ENCODE data around the gene CCDC6. TPM values are rescaled to one million over a fixed set of nuclear protein-coding genes. Genes with fewer than 3 reads are reported as not detected.

CCDC6 gene
- total and polyA plus RNA-seq, 2 of the 8 experiments (the other 6 are each of a cell fraction or from before 2014, with no cell fraction given): 42.2 to 74.4 TPM

- peaks cover 0 to 10% (median 6%) of the 10 kb centered on the region in 4 experiments; a peak in 4 of 7 replicates for H3K4me1 ChIP-seq (replicated peaks in 1 of 4; ENCODE audit: control insufficient read depth in 3 of 4, insufficient read depth in 4 of 4, low read length in 3 of 4)
- no peaks in the 10 kb centered on the region for H3K36me3 ChIP-seq (ENCODE audit: control insufficient read depth in 2 of 4, insufficient read depth in 4 of 4, low read length in 3 of 4)
- no peak overlapping the region for H2BK20ac ChIP-seq (ENCODE audit: low read length)
- H2BK120ac ChIP-seq (replicated peaks; ENCODE audit: low read depth, low read length): no peak overlapping the region
- H3K9me3 ChIP-seq (ENCODE audit: insufficient read depth in 2 of 2, low read depth in 1 of 2, low read length in 1 of 2): peaks cover 0 to 5% of the 10 kb centered on the region in 2 experiments; a peak in 2 of 4 replicates
- no peak overlapping the region for H4K8ac ChIP-seq (ENCODE audit: extremely low read depth, insufficient read depth, low read length)
- POLR2A ChIA-PET (ENCODE audit: partially characterized antibody): no interaction called here
- no peak overlapping the region for H3K27ac ChIP-seq (ENCODE audit: low read depth, low read length)
- no peak overlapping the region for H3K4ac ChIP-seq (replicated peaks; ENCODE audit: insufficient read length, low read depth, low read length)
- no peak overlapping the region for H2BK15ac ChIP-seq (ENCODE audit: low read length)
- H4K91ac ChIP-seq (replicated peaks; ENCODE audit: insufficient read length, low read length): no peak overlapping the region
- H3K27me3 ChIP-seq (replicated peaks in 1 of 4; ENCODE audit: control insufficient read depth in 3 of 4, extremely low read depth in 1 of 4, insufficient read depth in 3 of 4, low read length in 3 of 4): no peaks in the 10 kb centered on the region
- H3K18ac ChIP-seq (ENCODE audit: extremely low read depth, low read length): no peak overlapping the region
- H3K23me2 ChIP-seq (ENCODE audit: low read depth, low read length): peaks cover 5% of the 10 kb centered on the region; the same call in 1 of the 2 replicates
- CTCF ChIA-PET (ENCODE audit: partially characterized antibody): interaction anchor here (1.4 kb wide), 1 partner anchor 106 kb away, joined by 4 read pairs; no protein-coding TSS in a partner anchor
- H4K5ac ChIP-seq (ENCODE audit: insufficient read length, low read depth, low read length): no peak overlapping the region
- H3K79me2 ChIP-seq (ENCODE audit: control insufficient read depth in 1 of 2, insufficient read depth in 2 of 2, low read length in 2 of 2): peaks cover 0 to 2% of the 10 kb centered on the region in 2 experiments; a peak in 3 of 4 replicates
- H2BK5ac ChIP-seq (ENCODE audit: low read depth, low read length): no peak overlapping the region
- no peak overlapping the region for H3K23ac ChIP-seq (ENCODE audit: insufficient read length)
- DNase-seq (ENCODE audit: low read depth in 1 of 2, low spot score in 2 of 2) (no peak), FAIRE-seq (no peak)
- no peak overlapping the region for H3K4me2 ChIP-seq (ENCODE audit: insufficient read depth in 1 of 2, low read depth in 2 of 2, low read length in 2 of 2)
- no peak overlapping the region for H3K9ac ChIP-seq (replicated peaks in 1 of 4; ENCODE audit: extremely low read depth in 1 of 4, low read depth in 3 of 4, low read length in 3 of 4)
- no peak overlapping the region for H2BK12ac ChIP-seq (ENCODE audit: low read depth, low read length)
- no peak overlapping the region for H3K56ac ChIP-seq (replicated peaks; ENCODE audit: insufficient read length, low read depth, low read length)
- H3K4me3 ChIP-seq (ENCODE audit: extremely low read depth in 1 of 4, insufficient read depth in 2 of 4, low read depth in 3 of 4, low read length in 4 of 4): no peak overlapping the region
- H3K79me1 ChIP-seq (ENCODE audit: low read depth, low read length): no peaks in the 10 kb centered on the region
- H2AK5ac ChIP-seq (ENCODE audit: low read depth, low read length): no peak overlapping the region
- H4K20me1 ChIP-seq (replicated peaks in 1 of 2; ENCODE audit: control insufficient read depth in 1 of 2, insufficient read depth in 2 of 2, low read length in 2 of 2): no peaks in the 10 kb centered on the region
- no peak overlapping the region for H2AFZ ChIP-seq (ENCODE audit: low read length)
- 84% methylated on average over 5 of the region's 5 CpGs; no CpG with 5 or more reads in 1 of the 2 experiments for WGBS, 2 experiments (ENCODE audit: extremely low coverage in 1 of 2, insufficient coverage in 1 of 2, insufficient read length in 1 of 2, insufficient replicate concordance in 2 of 2, low coverage in 1 of 2, low lambda C conversion rate in 2 of 2, missing lambda C conversion rate in 1 of 2)
- no peak overlapping the region for H3K14ac ChIP-seq (ENCODE audit: insufficient read length)
- TF ChIP-seq SIN3A (conservative IDR thresholded peaks at IDR 0.05 in 1 of 2, IDR thresholded peaks at IDR 0.05 in 1 of 2; ENCODE audit: low read depth in 1 of 2, low read length in 2 of 2) (no peak), HDAC6 (IDR thresholded peaks at IDR 0.05; ENCODE audit: low read depth, low read length) (no peak), CTBP2 (IDR thresholded peaks at IDR 0.05; ENCODE audit: borderline replicate concordance, insufficient read depth, insufficient read length, low read length) (no peak), ATF2 (IDR thresholded peaks at IDR 0.05; ENCODE audit: low read length) (no peak), E2F6 (IDR thresholded peaks at IDR 0.05) (no peak), ATF3 (IDR thresholded peaks at IDR 0.05; ENCODE audit: insufficient read depth, low read depth, low read length) (no peak), TAF1 (IDR thresholded peaks at IDR 0.05; ENCODE audit: low read depth, low read length) (no peak), KDM5A (IDR thresholded peaks at IDR 0.05; ENCODE audit: low read length) (no peak), SIX5 (IDR thresholded peaks at IDR 0.05; ENCODE audit: low read depth, low read length) (no peak), MAX (IDR thresholded peaks at IDR 0.05) (no peak)
Observed at GRCh38 chr10:59910867-59911266, 4.5 kb upstream of the CCDC6 start.

Measured in H1 (cell line).